Central memory CD4-positive, alpha-beta T cell (primary cell): ENCODE measurements around the gene LARP6.

Source experiments
- DNase-seq: peaks from one replicate; pipeline ENCODE4 v3.0.0; 2022

LARP6 gene

GRCh38 chr15:70792171-70792573 is 61.8 kb downstream of the LARP6 start:
- DNase-seq, result no peak

DNA sequence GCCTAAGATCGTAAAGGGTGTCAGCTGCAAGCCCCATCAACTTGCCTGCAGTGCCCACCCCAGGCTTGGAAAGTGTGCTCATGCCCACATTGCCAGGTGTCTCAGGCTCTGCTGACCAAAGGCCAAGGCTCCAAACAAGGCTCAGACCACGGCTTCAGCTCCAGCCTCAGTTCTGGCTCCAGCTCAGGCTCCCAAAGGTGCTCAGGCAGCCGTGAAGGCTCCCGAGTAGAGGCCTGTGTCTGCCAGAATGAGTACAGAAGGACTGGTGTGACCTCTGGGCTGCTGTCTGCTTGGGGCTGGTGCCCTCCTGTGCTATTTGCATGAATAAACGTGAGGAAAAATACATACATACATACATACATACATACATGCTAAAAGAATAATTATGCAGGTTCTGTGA is 62.7 kb downstream of the LARP6 start:
- no peak for DNase-seq

- DNase-seq, result no peak
Measured at GRCh38 chr15:70789213-70789612, 64.7 kb downstream of the LARP6 start.

- DNase-seq, result no peak
Measured at GRCh38 chr15:70788114-70789049, 65.6 kb downstream of the LARP6 start.

GRCh38 chr15:70786996-70787395 is 67.0 kb downstream of the LARP6 start:
- no peak for DNase-seq

GRCh38 chr15:70783610-70784022 is 70.3 kb downstream of the LARP6 start:
- DNase-seq, result no peak

GRCh38 chr15:70783041-70783440 is 70.9 kb downstream of the LARP6 start:
- no peak for DNase-seq

- no peak for DNase-seq
Measured at GRCh38 chr15:70781236-70781635, 72.7 kb downstream of the LARP6 start.
